Upper lobe of left lung (tissue), 6 donors: ENCODE measurements around the gene ENTREP3. TPM values are rescaled to one million over a fixed set of nuclear protein-coding genes. Genes with fewer than 3 reads are reported as not detected.

Source experiments
- ATAC-seq, 2 donors: fragments of 200-7000 bp; cut with Tn5 transposase; one replicate each; pipeline ENCODE4 v1.9.1; 2022; ENCODE audit warnings: mild to moderate bottlenecking in 2 of 2, moderate library complexity in 2 of 2; ENCODE audit not compliant: low FRiP score in 2 of 2
- DNase-seq, 2 donors: peaks; one replicate each; pipeline ENCODE4 v3.0.0-alpha.2; 2019 to 2020
- H3K27ac ChIP-seq, 4 donors: fragments of 200-600 bp; sonication (generic); one replicate each; pipeline ENCODE4 v1.5.1; 2016 to 2019
- H3K27me3 ChIP-seq, 4 donors: fragments of 200-600 bp; sonication (generic); one replicate each; pipeline ENCODE4 v1.5.1; 2017 to 2019
- H3K36me3 ChIP-seq, 4 donors: fragments of 200-600 bp; sonication (generic); one replicate each; pipeline ENCODE4 v1.5.1; 2016 to 2019
- H3K4me1 ChIP-seq, 4 donors: fragments of 200-600 bp; sonication (generic); one replicate each; pipeline ENCODE4 v1.5.1; 2018 to 2019
- H3K4me3 ChIP-seq, 4 donors: fragments of 200-600 bp; sonication (generic); one replicate each; pipeline ENCODE4 v1.5.1; 2017 to 2019; ENCODE audit warnings: mild to moderate bottlenecking in 2 of 4, moderate library complexity in 1 of 4
- H3K9me3 ChIP-seq, 4 donors: fragments of 200-600 bp; sonication (generic); one replicate each; pipeline ENCODE4 v1.5.1; 2018 to 2019
- EP300 ChIP-seq, 4 donors: sonication (generic); formaldehyde crosslinking; IDR thresholded peaks; one replicate each; pipeline ENCODE4 v1.5.1; 2017; ENCODE audit warnings: antibody characterized with exemption in 4 of 4, control low read depth in 2 of 4
- POLR2A ChIP-seq, 4 donors: fragments of 450-650 bp; IDR thresholded peaks; one replicate each; pipeline ENCODE4 v1.5.1; 2016 to 2017; ENCODE audit warnings: antibody characterized with exemption in 4 of 4, mild to moderate bottlenecking in 2 of 4
- POLR2AphosphoS5 ChIP-seq, 2 donors: sonication (generic); formaldehyde crosslinking; IDR thresholded peaks; one replicate each; pipeline ENCODE4 v1.5.1; 2017; ENCODE audit warnings: antibody characterized with exemption in 2 of 2
- WGBS, 2 donors: methylation state at CpG; one replicate each; pipeline ENCODE4 v1.1.5; 2017 to 2018; 5-methylcytosine and 5-hydroxymethylcytosine counted together
- total RNA-seq, 6 donors: library from RNA; depleted of rRNA in 4 of 6; stranded (reverse); fragments of >200 nt in 4 of 6; gene quantifications; one replicate each; pipeline versions ENCODE4 v1.1.0 to v1.2.1, GENCODE V29; 2016 to 2021
- TF ChIP-seq, protein P1 (sequence below), 6 experiments: fragments of 450-650 bp in 4 of 6; fragments of 200-600 bp in 2 of 6; sonication (generic) in 2 of 6; IDR thresholded peaks; one replicate each; pipeline ENCODE4 v1.5.1; 2016 to 2019; ENCODE audit warnings: antibody characterized with exemption in 6 of 6
- donor health status: DM: no; HTN: no; CAD: no; lungs with moderate emphysema.
- donor health status: DM: no; HTN: yes; CAD: no; lungs with severe emphysema.

The ENTREP3 gene, protein sequence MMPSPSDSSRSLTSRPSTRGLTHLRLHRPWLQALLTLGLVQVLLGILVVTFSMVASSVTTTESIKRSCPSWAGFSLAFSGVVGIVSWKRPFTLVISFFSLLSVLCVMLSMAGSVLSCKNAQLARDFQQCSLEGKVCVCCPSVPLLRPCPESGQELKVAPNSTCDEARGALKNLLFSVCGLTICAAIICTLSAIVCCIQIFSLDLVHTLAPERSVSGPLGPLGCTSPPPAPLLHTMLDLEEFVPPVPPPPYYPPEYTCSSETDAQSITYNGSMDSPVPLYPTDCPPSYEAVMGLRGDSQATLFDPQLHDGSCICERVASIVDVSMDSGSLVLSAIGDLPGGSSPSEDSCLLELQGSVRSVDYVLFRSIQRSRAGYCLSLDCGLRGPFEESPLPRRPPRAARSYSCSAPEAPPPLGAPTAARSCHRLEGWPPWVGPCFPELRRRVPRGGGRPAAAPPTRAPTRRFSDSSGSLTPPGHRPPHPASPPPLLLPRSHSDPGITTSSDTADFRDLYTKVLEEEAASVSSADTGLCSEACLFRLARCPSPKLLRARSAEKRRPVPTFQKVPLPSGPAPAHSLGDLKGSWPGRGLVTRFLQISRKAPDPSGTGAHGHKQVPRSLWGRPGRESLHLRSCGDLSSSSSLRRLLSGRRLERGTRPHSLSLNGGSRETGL
- total RNA-seq: 10 to 100 TPM in 5 of 6 donors, 1 to 10 TPM in 1; 9.3 to 30.3 (median 20.6) TPM

DNA sequence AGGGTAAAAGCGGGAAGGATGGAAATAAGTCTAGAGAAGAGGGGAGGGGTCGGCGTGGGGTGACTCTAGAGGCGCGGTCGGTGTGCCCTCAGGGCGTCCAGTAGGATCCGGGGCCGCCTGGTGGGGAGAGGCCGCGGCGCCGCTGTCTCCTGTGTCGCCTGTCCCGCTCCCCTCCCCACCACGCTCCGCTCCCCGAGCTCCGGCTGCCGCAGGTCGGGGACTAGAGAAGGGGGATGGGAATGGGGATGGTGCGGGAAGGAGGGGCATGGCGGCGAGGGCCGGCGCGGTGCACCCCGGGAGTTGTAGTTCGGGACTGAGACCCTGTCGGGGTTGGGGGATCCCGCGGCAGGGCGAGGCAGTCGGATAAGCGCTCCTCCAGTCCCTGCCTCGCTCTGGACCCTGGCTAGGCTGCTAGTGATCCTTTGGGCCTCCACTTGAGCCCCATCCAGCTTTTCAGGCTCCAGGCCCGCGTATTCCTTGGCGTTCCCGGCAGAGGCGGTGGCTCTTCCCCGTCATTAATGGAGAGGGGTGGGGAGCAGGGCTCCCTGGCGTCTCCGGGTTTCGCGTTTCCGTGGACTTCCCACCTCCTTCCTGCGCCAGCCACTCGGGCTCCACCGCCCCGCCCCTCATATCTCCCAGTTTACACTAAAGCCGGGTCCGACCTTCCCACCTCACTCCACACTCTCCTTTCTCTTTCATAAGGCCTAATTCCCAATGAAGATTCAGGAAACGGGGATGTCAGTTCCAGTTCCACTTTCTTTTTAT is at the start of gene ENTREP3:
TSS of gene ENTREP3 (minus strand) at position 241 of the 765 bp plus-strand sequence. CDS start 606 bp downstream, outside the sequence.
- peak; percentile 92 to 95 for ATAC-seq

GRCh38 chr1:155304558-155305063 is 49.3 kb upstream of the ENTREP3 start:
- no peak for TF ChIP-seq EP300 (IDR thresholded peaks at IDR 0.05)
- no peak for TF ChIP-seq POLR2AphosphoS5 (IDR thresholded peaks at IDR 0.05)
- TF ChIP-seq, protein P1, sequence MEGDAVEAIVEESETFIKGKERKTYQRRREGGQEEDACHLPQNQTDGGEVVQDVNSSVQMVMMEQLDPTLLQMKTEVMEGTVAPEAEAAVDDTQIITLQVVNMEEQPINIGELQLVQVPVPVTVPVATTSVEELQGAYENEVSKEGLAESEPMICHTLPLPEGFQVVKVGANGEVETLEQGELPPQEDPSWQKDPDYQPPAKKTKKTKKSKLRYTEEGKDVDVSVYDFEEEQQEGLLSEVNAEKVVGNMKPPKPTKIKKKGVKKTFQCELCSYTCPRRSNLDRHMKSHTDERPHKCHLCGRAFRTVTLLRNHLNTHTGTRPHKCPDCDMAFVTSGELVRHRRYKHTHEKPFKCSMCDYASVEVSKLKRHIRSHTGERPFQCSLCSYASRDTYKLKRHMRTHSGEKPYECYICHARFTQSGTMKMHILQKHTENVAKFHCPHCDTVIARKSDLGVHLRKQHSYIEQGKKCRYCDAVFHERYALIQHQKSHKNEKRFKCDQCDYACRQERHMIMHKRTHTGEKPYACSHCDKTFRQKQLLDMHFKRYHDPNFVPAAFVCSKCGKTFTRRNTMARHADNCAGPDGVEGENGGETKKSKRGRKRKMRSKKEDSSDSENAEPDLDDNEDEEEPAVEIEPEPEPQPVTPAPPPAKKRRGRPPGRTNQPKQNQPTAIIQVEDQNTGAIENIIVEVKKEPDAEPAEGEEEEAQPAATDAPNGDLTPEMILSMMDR (IDR thresholded peaks at IDR 0.05): no peak
- TF ChIP-seq POLR2A (IDR thresholded peaks at IDR 0.05): no peak

More for the DNA sequence above, at the start of gene ENTREP3:
- H3K4me1 ChIP-seq: peaks cover 30 to 34% (median 32%) of the 10 kb centered on the region in 4 donors
- peak within 1 kb of the TSS; percentile 95 to 97 (median 96) for H3K27ac ChIP-seq
- WGBS, 2 donors: 1 to 3% methylated on average over 25 to 49 of the region's 54 CpGs
- no peaks in the 10 kb centered on the region for H3K27me3 ChIP-seq
- DNase-seq: peak; percentile 93 to 97
- H3K9me3 ChIP-seq: no peaks in the 10 kb centered on the region
- TF ChIP-seq POLR2A (IDR thresholded peaks at IDR 0.05) (peak in 2 of 4 donors; percentile 47 to 66), POLR2AphosphoS5 (IDR thresholded peaks at IDR 0.05) (peak; percentile 73 to 78), EP300 (IDR thresholded peaks at IDR 0.05) (no peak)
- TF ChIP-seq, protein P1 (IDR thresholded peaks at IDR 0.05): peak in 3 of 6 experiments; percentile 4 to 39 (median 13)
- peak within 1 kb of the TSS; percentile 61 to 93 (median 72) for H3K4me3 ChIP-seq
- H3K36me3 ChIP-seq: peaks cover 0 to 33% (median 10%) of the 10 kb centered on the region in 4 donors

DNA sequence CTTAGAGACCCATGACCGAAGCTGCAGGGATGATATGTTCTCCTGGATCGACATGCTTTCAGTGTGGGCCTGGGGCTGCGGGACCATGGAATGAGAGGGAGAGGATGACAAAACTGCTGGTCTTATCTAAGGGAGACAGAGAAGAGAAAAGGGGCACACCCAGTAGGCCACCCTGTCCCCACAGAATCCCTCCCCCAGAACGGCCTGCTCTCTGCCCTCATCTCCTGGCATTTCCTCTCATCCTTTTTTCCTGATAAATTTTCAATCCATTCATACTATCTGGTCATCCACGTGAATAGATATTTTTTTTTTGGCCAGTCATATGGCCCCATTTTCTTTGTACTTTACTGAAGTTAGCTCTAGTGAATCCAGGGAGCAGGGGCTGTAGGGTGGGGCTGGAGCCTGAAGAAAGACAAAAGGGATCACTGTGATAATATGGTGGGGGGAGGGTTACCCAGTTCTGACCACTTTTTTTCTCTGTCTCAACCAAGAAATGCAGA is 46.1 kb upstream of the ENTREP3 start, which contains the start of gene PKLR:
TSS of gene PKLR (minus strand) at position 97 of the 500 bp plus-strand sequence. CDS start at position 54, 43 bp downstream.
- Histone ChIP-seq H3K27me3 (no peaks in the 10 kb centered on the region), H3K36me3 (no peaks in the 10 kb centered on the region), H3K27ac (no peak within 1 kb of the TSS), H3K4me3 (no peak within 1 kb of the TSS), H3K9me3 (no peaks in the 10 kb centered on the region), H3K4me1 (no peaks in the 10 kb centered on the region)
- TF ChIP-seq, protein P1 (IDR thresholded peaks at IDR 0.05): no peak
- TF ChIP-seq POLR2A (IDR thresholded peaks at IDR 0.05) (no peak), EP300 (IDR thresholded peaks at IDR 0.05) (no peak), POLR2AphosphoS5 (IDR thresholded peaks at IDR 0.05) (no peak)
- ATAC-seq (no peak), DNase-seq (no peak)
- 88 to 89% methylated on average over 5 of the region's 5 CpGs for WGBS, 2 donors

More at GRCh38 chr1:155304558-155305063, 49.3 kb upstream of the ENTREP3 start:
- DNase-seq: no peak
- Histone ChIP-seq H3K27ac (no peak overlapping the region), H3K27me3 (no peaks in the 10 kb centered on the region), H3K9me3 (no peaks in the 10 kb centered on the region), H3K4me3 (no peak overlapping the region), H3K36me3 (no peaks in the 10 kb centered on the region), H3K4me1 (peaks cover 7 to 17% (median 10%) of the 10 kb centered on the region in 4 donors)
- ATAC-seq: no peak
- 63 to 69% methylated on average over 9 to 11 of the region's 11 CpGs for WGBS, 2 donors

DNA sequence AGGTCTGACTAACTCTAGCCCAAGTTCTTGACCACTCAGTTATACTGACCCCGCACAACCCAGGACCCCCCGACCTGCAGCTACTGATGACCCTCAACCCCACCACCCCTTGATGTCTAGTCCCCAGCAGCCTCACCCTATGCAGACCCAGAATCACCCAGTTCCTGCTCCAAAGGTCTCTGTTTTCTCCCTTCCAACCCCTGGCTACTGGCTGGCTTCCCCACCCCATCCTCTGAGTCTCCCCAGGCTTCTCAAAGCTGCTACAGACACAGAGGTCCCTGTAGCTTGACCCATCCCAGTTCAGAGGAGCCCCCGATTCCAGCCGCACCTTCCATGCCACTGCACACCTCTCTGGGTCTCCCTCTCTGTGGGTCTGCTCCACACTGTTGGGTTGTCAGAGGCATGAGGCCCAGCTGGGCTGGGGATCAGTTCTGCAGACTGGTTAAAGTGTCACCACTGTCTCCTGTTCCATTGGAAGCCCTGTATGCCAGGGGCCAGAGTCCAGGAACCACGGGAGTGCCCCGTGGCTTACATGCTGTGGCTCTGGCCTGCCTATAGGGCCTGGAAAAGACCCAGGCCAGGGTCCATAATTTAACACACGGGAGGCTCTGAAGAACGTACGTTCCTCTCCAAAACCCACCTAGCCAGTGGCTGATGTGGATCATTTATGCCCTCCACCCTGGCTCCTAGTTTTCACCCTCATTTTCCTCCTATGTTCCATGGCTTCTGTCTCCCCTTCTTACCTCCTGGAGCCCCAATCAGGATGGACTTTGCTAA is 45.5 kb upstream of the ENTREP3 start:
- no peak for DNase-seq

More for the DNA sequence above, 45.5 kb upstream of the ENTREP3 start:
- WGBS, 2 donors: 91% methylated on average over 7 to 9 of the region's 9 CpGs
- Histone ChIP-seq H3K9me3 (no peaks in the 10 kb centered on the region), H3K27ac (no peak overlapping the region), H3K36me3 (no peaks in the 10 kb centered on the region), H3K27me3 (peaks cover 0 to 2% (median under 1%) of the 10 kb centered on the region in 4 donors), H3K4me3 (no peak overlapping the region), H3K4me1 (no peaks in the 10 kb centered on the region)
- TF ChIP-seq POLR2AphosphoS5 (IDR thresholded peaks at IDR 0.05): no peak
- TF ChIP-seq EP300 (IDR thresholded peaks at IDR 0.05): no peak
- no peak for TF ChIP-seq POLR2A (IDR thresholded peaks at IDR 0.05)
- TF ChIP-seq, protein P1 (IDR thresholded peaks at IDR 0.05): no peak
- ATAC-seq: no peak
